KOPT-K1 (cell line): ENCODE results near the gene RASL10B.
"Not testable (repeated sequence)": the region's sequence is repeated elsewhere in the genome, so short reads cannot be mapped to it uniquely, and the experiment has no call there.

Experiments
- H3K27ac ChIP-seq: fragments of 200-600 bp; sonication (generic); 2 replicates; pipeline ENCODE4 v1.5.1; 2016; ENCODE audit warnings: antibody characterized with exemption, mild to moderate bottlenecking, low read depth, low read length; ENCODE audit not compliant: poor library complexity, severe bottlenecking
- H3K36me3 ChIP-seq: fragments of 200-600 bp; sonication (generic); 2 replicates; pipeline ENCODE4 v1.5.1; 2017; ENCODE audit warnings: antibody characterized with exemption, mild to moderate bottlenecking, low read length, moderate library complexity; ENCODE audit not compliant: insufficient read depth
- H3K9me3 ChIP-seq: fragments of 200-600 bp; sonication (generic); 2 replicates; pipeline ENCODE4 v1.5.1; 2017; ENCODE audit warnings: antibody characterized with exemption, low read length, mild to moderate bottlenecking; ENCODE audit not compliant: insufficient read depth, poor library complexity, severe bottlenecking

The RASL10B gene

GRCh38 chr17:35743626-35744328 lies 12.3 kb downstream of the RASL10B start:
- H3K9me3 ChIP-seq, result no peaks in the 10 kb centered on the region
- no peak overlapping the region for H3K27ac ChIP-seq
- no peaks in the 10 kb centered on the region for H3K36me3 ChIP-seq

- Histone ChIP-seq H3K27ac (no peak overlapping the region), H3K36me3 (no peaks in the 10 kb centered on the region), H3K9me3 (no peaks in the 10 kb centered on the region)
Measured at GRCh38 chr17:35744830-35745229, 13.4 kb downstream of the RASL10B start.

DNA sequence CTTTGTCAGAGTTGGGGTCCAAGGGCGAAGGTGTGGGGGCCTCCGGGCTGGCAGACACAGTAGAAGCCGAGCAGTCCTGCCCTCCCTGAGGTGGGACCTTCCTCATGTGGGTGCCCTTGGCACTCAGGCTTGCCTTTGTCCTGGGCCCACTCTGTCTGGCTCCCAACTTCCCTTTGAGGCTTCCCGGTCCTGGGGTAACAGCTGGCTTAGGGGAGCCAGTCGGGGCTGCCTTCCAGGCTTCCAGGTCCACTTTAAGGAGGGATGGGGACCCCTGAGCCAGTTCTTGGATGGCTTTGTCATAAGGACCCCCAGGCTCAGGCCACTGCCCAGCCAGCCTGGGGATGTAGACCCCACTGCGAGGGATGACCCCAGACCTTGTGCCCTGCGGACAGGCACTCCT lies 13.8 kb downstream of the RASL10B start:
- H3K27ac ChIP-seq, result no peak overlapping the region
- H3K9me3 ChIP-seq, result no peaks in the 10 kb centered on the region
- H3K36me3 ChIP-seq, result no peaks in the 10 kb centered on the region

DNA sequence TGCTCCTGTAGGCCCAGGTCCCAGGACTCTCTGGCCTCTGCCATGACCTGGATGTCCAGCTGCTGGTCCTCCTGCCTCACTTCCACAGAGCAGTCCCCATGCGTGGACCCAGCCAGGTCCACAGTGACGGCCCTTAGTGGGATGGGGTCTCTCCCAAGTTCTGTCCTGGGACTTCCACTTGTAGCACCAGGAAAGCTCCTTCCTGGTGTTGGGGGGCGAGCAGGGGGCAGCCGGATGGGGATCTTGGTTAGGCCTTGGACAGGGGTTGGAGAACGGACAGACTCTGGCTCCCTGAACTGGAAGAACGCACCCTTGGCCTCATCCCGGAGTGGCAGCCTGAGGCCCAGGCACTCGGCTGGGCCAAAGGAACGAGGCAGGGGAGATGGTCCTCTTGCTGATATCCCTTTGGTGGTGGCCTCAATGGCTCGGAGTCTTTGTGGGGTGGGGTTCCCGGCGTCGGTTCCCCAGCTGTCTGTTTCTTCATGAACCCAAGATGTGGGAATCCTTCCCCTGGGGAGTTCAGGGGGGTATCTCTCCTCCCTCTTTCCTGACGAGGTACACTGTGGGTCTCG lies 14.4 kb downstream of the RASL10B start:
- Histone ChIP-seq H3K36me3 (no peaks in the 10 kb centered on the region), H3K27ac (no peak overlapping the region)

DNA sequence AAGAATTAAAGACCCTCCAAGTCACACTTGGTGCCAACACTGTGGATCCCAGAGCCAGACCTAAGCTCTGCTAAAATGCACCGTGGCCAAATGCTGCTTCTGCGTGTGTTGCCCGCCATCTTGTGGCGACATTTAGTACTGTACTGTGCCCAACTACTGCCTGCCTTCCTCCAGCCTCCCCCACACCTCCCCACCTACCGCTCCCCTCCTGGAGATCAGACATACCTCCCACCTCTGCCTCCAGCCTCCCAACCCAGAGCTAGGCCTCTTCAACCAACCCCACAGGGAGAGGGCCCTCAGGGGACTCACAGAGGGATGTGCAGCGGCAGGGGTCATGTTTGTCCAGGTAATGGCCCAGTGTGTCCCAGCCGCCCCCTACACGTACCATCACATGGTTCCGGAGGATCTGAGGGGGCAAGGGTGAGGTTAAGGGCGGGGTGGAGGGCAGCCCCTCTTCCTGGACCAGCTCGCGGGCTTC lies 16.1 kb downstream of the RASL10B start:
- H3K27ac ChIP-seq, result no peak overlapping the region
- H3K36me3 ChIP-seq, result no peaks in the 10 kb centered on the region
- H3K9me3 ChIP-seq, result no peaks in the 10 kb centered on the region

More for the DNA sequence above, 14.4 kb downstream of the RASL10B start:
- H3K9me3 ChIP-seq, result no peaks in the 10 kb centered on the region

DNA sequence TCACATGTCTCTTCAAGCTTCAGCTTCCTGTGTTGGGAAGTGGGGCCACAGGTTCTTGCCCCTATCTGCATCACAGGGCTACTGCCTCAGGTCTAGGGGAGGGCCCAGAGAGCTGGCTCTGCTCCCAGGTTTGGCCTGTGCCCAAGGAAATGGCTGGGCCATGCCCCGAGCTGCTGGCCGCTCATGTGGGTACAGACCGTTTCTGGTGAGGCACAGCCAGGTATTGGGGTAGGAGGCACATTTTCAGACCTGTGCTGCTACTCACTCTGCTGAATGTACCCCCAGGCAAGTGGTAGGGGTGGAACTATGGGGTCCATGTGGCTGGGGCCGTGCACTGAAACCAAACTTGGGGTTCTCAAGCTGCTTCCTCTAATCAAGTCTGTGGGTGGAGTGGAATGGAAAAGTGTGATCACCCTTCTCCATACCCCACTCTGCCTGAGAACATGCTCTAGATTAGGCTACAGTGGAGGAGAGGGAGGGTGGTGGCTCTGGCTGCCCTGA lies 17.0 kb downstream of the RASL10B start:
- H3K27ac ChIP-seq, result no peak overlapping the region
- H3K36me3 ChIP-seq, result no peaks in the 10 kb centered on the region
- no peaks in the 10 kb centered on the region for H3K9me3 ChIP-seq

DNA sequence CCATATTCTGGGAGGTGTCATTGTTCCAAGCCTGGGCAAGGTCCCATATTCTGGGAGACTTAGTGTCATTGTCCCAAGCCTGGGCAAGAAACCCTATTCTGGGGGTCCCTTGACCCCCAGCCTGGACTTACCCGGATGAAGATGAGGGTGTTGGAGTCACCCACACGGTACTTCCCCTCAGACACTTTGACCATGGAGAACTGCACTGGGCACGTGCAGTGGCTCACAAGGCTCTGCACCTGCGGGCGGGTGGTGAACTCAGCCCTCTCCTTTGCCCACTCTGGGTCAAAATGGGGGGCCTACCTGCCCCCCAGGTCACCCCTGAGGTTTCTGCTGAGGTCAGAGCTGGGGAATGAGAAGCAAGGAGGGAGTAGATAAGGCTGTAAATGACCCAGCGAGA lies 17.5 kb downstream of the RASL10B start:
- no peaks in the 10 kb centered on the region for H3K36me3 ChIP-seq
- H3K27ac ChIP-seq, result no peak overlapping the region
- H3K9me3 ChIP-seq, result no peaks in the 10 kb centered on the region

DNA sequence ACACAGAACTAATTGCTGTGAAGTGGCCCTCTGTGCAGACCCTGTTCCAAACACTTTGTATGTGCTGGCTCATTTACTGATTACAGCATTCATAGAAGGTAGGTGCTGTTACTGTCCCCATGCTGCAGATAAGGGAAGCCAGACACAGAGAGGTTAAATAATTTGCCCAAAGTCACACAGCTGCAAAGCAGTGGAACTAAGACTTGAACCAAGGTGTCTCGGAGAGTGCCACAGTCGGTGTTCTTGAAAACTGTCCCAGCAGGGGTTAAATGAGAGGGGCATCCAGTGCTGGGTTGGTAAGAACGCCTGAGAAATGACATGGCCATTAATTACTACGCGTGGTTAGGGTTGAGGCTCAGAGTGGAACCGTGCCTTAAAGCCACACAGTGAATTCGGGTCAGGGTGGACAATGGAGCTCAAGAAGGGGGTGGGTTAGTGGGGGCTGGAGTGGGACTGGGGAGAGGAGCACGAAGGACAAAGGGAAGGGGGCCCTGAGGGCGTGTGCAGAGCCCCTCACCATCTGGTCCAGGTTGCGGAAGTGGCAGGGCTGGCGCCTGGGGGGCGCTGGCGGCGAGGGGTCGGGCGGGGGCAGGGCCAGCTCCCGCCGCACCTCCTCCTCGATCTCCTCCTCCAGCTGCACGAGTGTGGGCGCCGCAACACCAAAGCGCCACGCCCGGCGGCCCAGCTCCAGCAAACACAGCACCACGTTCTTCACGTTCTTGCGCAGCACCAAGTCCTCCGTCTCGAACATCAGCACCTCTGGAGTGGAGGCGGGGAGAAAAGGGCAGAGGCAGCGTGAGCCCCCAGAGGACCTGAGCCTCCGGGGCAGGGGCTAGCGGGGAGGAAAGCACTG lies 18.3 kb downstream of the RASL10B start:
- no peaks in the 10 kb centered on the region for H3K9me3 ChIP-seq
- no peak overlapping the region for H3K27ac ChIP-seq
- H3K36me3 ChIP-seq, result no peaks in the 10 kb centered on the region

- H3K36me3 ChIP-seq, result no peaks in the 10 kb centered on the region
- H3K9me3 ChIP-seq, result no peaks in the 10 kb centered on the region
- no peak overlapping the region for H3K27ac ChIP-seq
Measured at GRCh38 chr17:35750526-35751395, 19.3 kb downstream of the RASL10B start.

- not testable (repeated sequence) for H3K36me3 ChIP-seq, H3K9me3 ChIP-seq, H3K27ac ChIP-seq
Measured at GRCh38 chr17:35751541-35751940, 20.1 kb downstream of the RASL10B start.

DNA sequence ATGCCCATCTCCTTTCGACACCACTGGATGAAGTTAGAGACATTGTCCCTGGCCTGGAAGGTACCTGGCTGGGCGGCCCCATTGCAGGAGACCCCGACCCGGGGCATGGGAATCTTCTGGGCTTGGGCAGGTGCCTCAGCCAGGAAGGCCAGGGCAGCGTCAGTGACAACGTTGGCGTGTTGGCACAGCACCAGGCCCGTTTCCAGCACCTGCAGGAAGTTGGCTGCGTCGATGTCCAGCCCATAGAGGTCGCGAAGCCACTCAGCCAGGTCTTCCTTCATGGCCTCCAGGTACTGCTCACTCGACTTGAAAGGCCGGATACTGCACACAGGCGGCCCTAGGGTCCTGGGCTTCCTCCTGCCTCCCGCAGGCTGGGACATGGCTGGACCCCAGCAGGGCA lies 21.0 kb downstream of the RASL10B start:
- H3K9me3 ChIP-seq, result no peaks in the 10 kb centered on the region
- H3K36me3 ChIP-seq, result no peaks in the 10 kb centered on the region
- no peak overlapping the region for H3K27ac ChIP-seq

GRCh38 chr17:35752945-35753764 lies 21.7 kb downstream of the RASL10B start, which contains the start of gene GAS2L2:
Gene GAS2L2, minus strand, starts transcription at chr17:35753239. Its CDS starts 389 bp downstream, at chr17:35752850.
- Histone ChIP-seq H3K36me3 (no peaks in the 10 kb centered on the region), H3K27ac (no peak within 1 kb of the TSS), H3K9me3 (no peaks in the 10 kb centered on the region)

DNA sequence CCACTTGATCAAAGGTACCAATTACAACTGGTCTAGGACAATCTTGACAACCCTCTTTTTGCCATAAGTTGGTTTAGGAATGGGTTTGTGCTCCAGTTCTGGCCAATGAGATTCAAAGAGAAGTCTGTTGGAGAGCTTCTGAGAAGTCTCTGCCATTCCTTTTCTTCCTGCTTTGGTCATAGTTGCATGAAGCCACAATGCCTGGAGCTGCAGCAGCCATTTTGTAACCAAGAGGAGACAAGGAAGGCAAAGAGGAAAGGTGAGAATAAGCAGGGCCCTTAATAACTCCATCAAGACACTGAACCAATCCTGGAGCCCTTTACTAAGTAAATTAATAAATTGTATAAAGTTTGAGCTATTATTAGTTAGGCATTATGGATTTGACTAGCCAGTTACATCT lies 25.8 kb downstream of the RASL10B start:
- Histone ChIP-seq H3K9me3 (no peaks in the 10 kb centered on the region), H3K27ac (no peak overlapping the region), H3K36me3 (no peaks in the 10 kb centered on the region)

DNA sequence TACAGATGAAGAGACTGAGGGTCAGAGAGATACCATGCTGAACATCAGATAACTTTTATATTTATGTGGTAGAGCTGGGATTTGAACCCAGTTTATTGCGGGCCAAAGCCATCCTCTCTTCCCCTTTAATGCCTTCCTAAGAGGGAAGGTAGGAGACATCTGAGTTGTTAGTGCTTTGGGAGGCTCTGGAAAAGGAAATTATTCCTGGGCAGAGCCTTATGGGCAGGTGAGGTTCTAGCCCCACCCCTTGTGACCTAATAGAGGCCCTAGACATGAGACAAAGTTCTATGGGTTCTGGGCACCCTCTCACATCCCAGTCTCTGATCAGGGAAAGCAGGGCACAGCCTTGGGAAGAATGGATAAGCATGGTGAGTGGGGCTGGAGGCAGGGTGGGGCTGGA lies 29.1 kb downstream of the RASL10B start, which contains the start of gene C17orf50:
C17orf50 (plus strand) TSS at position 301 of the 400 bp plus-strand sequence; CDS start at position 356, 55 bp downstream.
- no peaks in the 10 kb centered on the region for H3K36me3 ChIP-seq
- no peaks in the 10 kb centered on the region for H3K9me3 ChIP-seq
- no peak within 1 kb of the TSS for H3K27ac ChIP-seq
